ENCODE data around the gene NLGN4Y.

Gene NLGN4Y

GRCh38 chrY:14524272-14525231, at the start of gene NLGN4Y:
Gene NLGN4Y, plus strand, starts transcription at chrY:14524529. Its CDS starts 97,591 bp downstream, at chrY:14622120.
- no peak within 1 kb of the TSS for H3K9ac ChIP-seq (ENCODE audit: low read length)
- H3K27ac ChIP-seq (ENCODE audit: low read depth, low read length), result no peak within 1 kb of the TSS
- H3K4me2 ChIP-seq (ENCODE audit: low read depth, low read length, poor library complexity, severe bottlenecking), result no peak within 1 kb of the TSS
- H3K36me3 ChIP-seq (ENCODE audit: low read length), result no peaks in the 10 kb centered on the region
- no peaks in the 10 kb centered on the region for H3K9me3 ChIP-seq (ENCODE audit: insufficient read depth, low read length)
- no peak within 1 kb of the TSS for H3K4me3 ChIP-seq (ENCODE audit: insufficient read depth, low read length, poor library complexity, severe bottlenecking)
- TF ChIP-seq CTCF (IDR thresholded peaks at IDR 0.05; ENCODE audit: insufficient read depth, low read length, poor library complexity, severe bottlenecking) (no peak), EZH2phosphoT487 (conservative IDR thresholded peaks at IDR 0.05; ENCODE audit: low read length) (no peak)
- H3K9me2 ChIP-seq (replicated peaks; ENCODE audit: insufficient read depth, low read length), result no peaks in the 10 kb centered on the region
- no peaks in the 10 kb centered on the region for H3K79me2 ChIP-seq (ENCODE audit: insufficient read depth, low read length)
- H3F3A ChIP-seq (ENCODE audit: insufficient read depth), result no peaks in the 10 kb centered on the region
- no peaks in the 10 kb centered on the region for H4K20me1 ChIP-seq (ENCODE audit: low read depth, low read length)
- no peaks in the 10 kb centered on the region for H3K27me3 ChIP-seq (ENCODE audit: low read length)
- no peak within 1 kb of the TSS for H2AFZ ChIP-seq (ENCODE audit: low read depth, low read length, severe bottlenecking)

GRCh38 chrY:14485935-14486334, 38.4 kb upstream of the NLGN4Y start:
- Histone ChIP-seq H3K79me2 (ENCODE audit: insufficient read depth, low read length) (no peaks in the 10 kb centered on the region), H3K36me3 (ENCODE audit: low read length) (no peaks in the 10 kb centered on the region), H3K27ac (ENCODE audit: low read depth, low read length) (no peak overlapping the region), H2AFZ (ENCODE audit: low read depth, low read length, severe bottlenecking) (no peak overlapping the region), H3K27me3 (ENCODE audit: low read length) (no peaks in the 10 kb centered on the region), H3K4me2 (ENCODE audit: low read depth, low read length, poor library complexity, severe bottlenecking) (no peak overlapping the region), H3K9me2 (replicated peaks; ENCODE audit: insufficient read depth, low read length) (no peaks in the 10 kb centered on the region), H4K20me1 (ENCODE audit: low read depth, low read length) (no peaks in the 10 kb centered on the region), H3F3A (ENCODE audit: insufficient read depth) (no peaks in the 10 kb centered on the region), H3K9me3 (ENCODE audit: insufficient read depth, low read length) (no peaks in the 10 kb centered on the region), H3K4me3 (ENCODE audit: insufficient read depth, low read length, poor library complexity, severe bottlenecking) (no peak overlapping the region), H3K9ac (ENCODE audit: low read length) (no peak overlapping the region)
- TF ChIP-seq CTCF (IDR thresholded peaks at IDR 0.05; ENCODE audit: insufficient read depth, low read length, poor library complexity, severe bottlenecking), result no peak
- no peak for TF ChIP-seq EZH2phosphoT487 (conservative IDR thresholded peaks at IDR 0.05; ENCODE audit: low read length)

GRCh38 chrY:14490226-14490625, 34.1 kb upstream of the NLGN4Y start:
- Histone ChIP-seq H3K9me2 (replicated peaks; ENCODE audit: insufficient read depth, low read length) (no peaks in the 10 kb centered on the region), H3F3A (ENCODE audit: insufficient read depth) (no peaks in the 10 kb centered on the region), H3K27ac (ENCODE audit: low read depth, low read length) (no peak overlapping the region), H3K36me3 (ENCODE audit: low read length) (no peaks in the 10 kb centered on the region), H3K9me3 (ENCODE audit: insufficient read depth, low read length) (no peaks in the 10 kb centered on the region), H2AFZ (ENCODE audit: low read depth, low read length, severe bottlenecking) (no peak overlapping the region), H3K4me3 (ENCODE audit: insufficient read depth, low read length, poor library complexity, severe bottlenecking) (no peak overlapping the region), H4K20me1 (ENCODE audit: low read depth, low read length) (no peaks in the 10 kb centered on the region), H3K79me2 (ENCODE audit: insufficient read depth, low read length) (no peaks in the 10 kb centered on the region), H3K27me3 (ENCODE audit: low read length) (no peaks in the 10 kb centered on the region), H3K4me2 (ENCODE audit: low read depth, low read length, poor library complexity, severe bottlenecking) (no peak overlapping the region), H3K9ac (ENCODE audit: low read length) (no peak overlapping the region)
- no peak for TF ChIP-seq CTCF (IDR thresholded peaks at IDR 0.05; ENCODE audit: insufficient read depth, low read length, poor library complexity, severe bottlenecking)
- no peak for TF ChIP-seq EZH2phosphoT487 (conservative IDR thresholded peaks at IDR 0.05; ENCODE audit: low read length)
